Neural progenitor cell (in vitro differentiated cells): Measurements from ENCODE around the gene OR10G3. TPM values are rescaled to one million over a fixed set of nuclear protein-coding genes. Genes with fewer than 3 reads are reported as not detected.

ENCODE experiments used
- DNase-seq: peaks from one replicate; pipeline ENCODE4 v3.0.0-alpha.2; 2016; ENCODE audit warnings: low spot score
- H2AFZ ChIP-seq: fragments of 200-600 bp; sonication (generic); replicated peaks from 2 replicates; pipeline ENCODE4 v1.6.1; 2016; ENCODE audit warnings: antibody characterized with exemption
- H3F3A ChIP-seq: fragments of 200-600 bp; sonication (generic); 2 replicates; pipeline ENCODE4 v1.6.1; 2016; ENCODE audit warnings: antibody characterized with exemption, low read depth
- H3K27ac ChIP-seq: fragments of 200-600 bp; sonication (generic); 2 replicates; pipeline ENCODE4 v1.5.1; 2016; ENCODE audit warnings: mild to moderate bottlenecking
- H3K27me3 ChIP-seq: fragments of 200-600 bp; sonication (generic); 2 replicates; pipeline ENCODE4 v1.6.1; 2016; ENCODE audit warnings: mild to moderate bottlenecking, moderate library complexity
- H3K36me3 ChIP-seq: fragments of 200-600 bp; sonication (generic); 2 replicates; pipeline ENCODE4 v1.5.1; 2016
- H3K4me1 ChIP-seq: fragments of 200-600 bp; sonication (generic); 2 replicates; pipeline ENCODE4 v1.6.1; 2016; ENCODE audit warnings: mixed run types
- H3K4me2 ChIP-seq: fragments of 200-600 bp; sonication (generic); 2 replicates; pipeline ENCODE4 v1.6.1; 2016
- H3K4me3 ChIP-seq: fragments of 200-600 bp; sonication (generic); 2 replicates; pipeline ENCODE4 v1.5.1; 2016
- H3K79me2 ChIP-seq: fragments of 200-600 bp; sonication (generic); 2 replicates; pipeline ENCODE4 v1.6.1; 2016; ENCODE audit warnings: low read depth
- H3K9ac ChIP-seq: fragments of 200-600 bp; sonication (generic); 2 replicates; pipeline ENCODE4 v1.6.1; 2016
- H3K9me3 ChIP-seq: fragments of 200-600 bp; sonication (generic); 2 replicates; pipeline ENCODE4 v1.5.1; 2016; ENCODE audit warnings: low read depth
- H4K20me1 ChIP-seq: fragments of 200-600 bp; sonication (generic); 2 replicates; pipeline ENCODE4 v1.6.1; 2016; ENCODE audit warnings: low read depth
- H3K27ac Mint-ChIP-seq: 3 replicates; pipeline ENCODE4 v1.8.0; 2021; ENCODE audit warnings: mixed read lengths
- H3K27me3 Mint-ChIP-seq: 2 replicates; pipeline ENCODE4 v1.8.0; 2022; ENCODE audit warnings: low read depth, mild to moderate bottlenecking, inconsistent platforms, moderate library complexity, mixed read lengths; ENCODE audit not compliant: insufficient read depth
- H3K36me3 Mint-ChIP-seq: 3 replicates; pipeline ENCODE4 v1.8.0; 2021; ENCODE audit warnings: mixed read lengths
- H3K4me1 Mint-ChIP-seq: 3 replicates; pipeline ENCODE4 v1.8.0; 2021; ENCODE audit warnings: mixed read lengths
- H3K4me3 Mint-ChIP-seq: 3 replicates; pipeline ENCODE4 v1.8.0; 2021; ENCODE audit warnings: mild to moderate bottlenecking, moderate library complexity, mixed read lengths
- H3K9me3 Mint-ChIP-seq: 3 replicates; pipeline ENCODE4 v1.8.0; 2020; ENCODE audit warnings: mixed read lengths
- CTCF ChIP-seq: fragments of 200-600 bp; sonication (generic); IDR thresholded peaks from 2 replicates; pipeline ENCODE4 v1.5.1; 2017; ENCODE audit warnings: antibody characterized with exemption, mild to moderate bottlenecking
- EZH2 ChIP-seq: fragments of 200-600 bp; sonication (generic); IDR thresholded peaks from 2 replicates; pipeline ENCODE4 v1.6.1; 2017; ENCODE audit warnings: antibody characterized with exemption, mild to moderate bottlenecking, moderate library complexity
- EZH2phosphoT487 ChIP-seq: fragments of 200-600 bp; sonication (generic); IDR thresholded peaks from 2 replicates; pipeline ENCODE4 v1.6.1; 2017; ENCODE audit warnings: antibody characterized with exemption
- total RNA-seq: library from RNA; depleted of rRNA; stranded (reverse); fragments of >200 nt; gene quantifications from 2 replicates; pipeline ENCODE4 v1.2.3, GENCODE V29; 2015; ENCODE audit warnings: low replicate concordance

The OR10G3 gene, protein sequence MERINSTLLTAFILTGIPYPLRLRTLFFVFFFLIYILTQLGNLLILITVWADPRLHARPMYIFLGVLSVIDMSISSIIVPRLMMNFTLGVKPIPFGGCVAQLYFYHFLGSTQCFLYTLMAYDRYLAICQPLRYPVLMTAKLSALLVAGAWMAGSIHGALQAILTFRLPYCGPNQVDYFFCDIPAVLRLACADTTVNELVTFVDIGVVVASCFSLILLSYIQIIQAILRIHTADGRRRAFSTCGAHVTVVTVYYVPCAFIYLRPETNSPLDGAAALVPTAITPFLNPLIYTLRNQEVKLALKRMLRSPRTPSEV
- not detected in 2 replicates for total RNA-seq

- no peak for DNase-seq
- no peaks in the 10 kb centered on the region for H3K9me3 Mint-ChIP-seq
- Histone ChIP-seq H3K27ac (no peak within 1 kb of the TSS), H3K4me2 (no peak within 1 kb of the TSS), H3K36me3 (no peaks in the 10 kb centered on the region), H3K4me1 (no peaks in the 10 kb centered on the region), H3K79me2 (no peaks in the 10 kb centered on the region), H3K9me3 (no peaks in the 10 kb centered on the region), H2AFZ (peak within 1 kb of the TSS; percentile 24), H3K9ac (no peak within 1 kb of the TSS), H3K4me3 (no peak within 1 kb of the TSS), H3F3A (no peaks in the 10 kb centered on the region), H4K20me1 (no peaks in the 10 kb centered on the region), H3K27me3 (no peaks in the 10 kb centered on the region)
- H3K4me1 Mint-ChIP-seq: no peaks in the 10 kb centered on the region
- H3K27me3 Mint-ChIP-seq: no peaks in the 10 kb centered on the region
- H3K4me3 Mint-ChIP-seq: no peak within 1 kb of the TSS
- no peak within 1 kb of the TSS for H3K27ac Mint-ChIP-seq
- TF ChIP-seq CTCF: no peak
- TF ChIP-seq EZH2: no peak
- TF ChIP-seq EZH2phosphoT487: no peak
- no peaks in the 10 kb centered on the region for H3K36me3 Mint-ChIP-seq
These were observed at the start of gene OR10G3 for GRCh38 chr14:21579976-21580375. Gene OR10G3 (minus strand): TSS chr14:21580076. CDS start chr14:21570744, 9,332 bp downstream.

DNA sequence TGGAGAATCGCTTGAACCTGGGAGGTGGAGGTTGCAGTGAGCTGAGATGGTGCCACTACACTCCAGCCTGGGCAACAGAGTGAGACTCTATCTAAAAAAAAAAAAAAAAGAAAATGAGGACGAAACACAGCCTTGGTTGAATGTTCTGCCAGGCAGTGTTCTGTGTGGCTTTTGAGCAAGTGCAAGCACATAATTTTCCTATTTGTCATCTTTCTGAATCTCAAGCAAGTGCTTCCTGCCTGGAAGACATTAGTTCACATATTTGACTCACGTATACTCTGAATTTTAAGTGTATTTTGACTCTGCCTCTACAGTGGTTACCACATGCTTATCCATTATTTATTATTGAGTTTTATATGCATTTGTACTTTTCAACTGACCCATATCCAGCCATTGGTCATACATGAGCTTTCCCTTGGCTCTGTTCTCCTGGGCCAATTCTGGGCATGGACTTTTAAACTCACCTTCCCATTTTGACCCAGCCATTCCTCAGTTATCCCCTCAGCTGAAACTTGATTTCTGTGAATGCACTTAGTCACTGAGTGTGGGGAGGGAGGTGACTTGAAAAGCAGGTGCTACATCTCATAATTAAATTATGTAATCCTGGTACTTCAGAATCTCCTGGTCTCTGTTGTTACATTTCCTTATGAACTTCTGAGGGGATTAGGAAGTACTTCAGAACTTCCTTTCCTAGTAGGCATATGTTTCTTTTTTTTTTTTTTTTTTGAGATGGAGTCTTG lies 46.8 kb upstream of the OR10G3 start:
- H3K36me3 Mint-ChIP-seq: no peaks in the 10 kb centered on the region
- Histone ChIP-seq H3K9ac (no peak overlapping the region), H3K36me3 (no peaks in the 10 kb centered on the region), H3K9me3 (no peaks in the 10 kb centered on the region), H4K20me1 (no peaks in the 10 kb centered on the region), H2AFZ (no peak overlapping the region), H3K79me2 (no peaks in the 10 kb centered on the region), H3K4me1 (no peaks in the 10 kb centered on the region), H3F3A (no peaks in the 10 kb centered on the region), H3K27ac (no peak overlapping the region), H3K27me3 (no peaks in the 10 kb centered on the region), H3K4me3 (no peak overlapping the region), H3K4me2 (no peak overlapping the region)
- no peak overlapping the region for H3K27ac Mint-ChIP-seq
- no peaks in the 10 kb centered on the region for H3K27me3 Mint-ChIP-seq
- no peak for DNase-seq
- H3K4me3 Mint-ChIP-seq: no peak overlapping the region
- TF ChIP-seq EZH2phosphoT487: no peak
- TF ChIP-seq CTCF: no peak
- no peak for TF ChIP-seq EZH2
- no peaks in the 10 kb centered on the region for H3K4me1 Mint-ChIP-seq
- no peaks in the 10 kb centered on the region for H3K9me3 Mint-ChIP-seq

DNA sequence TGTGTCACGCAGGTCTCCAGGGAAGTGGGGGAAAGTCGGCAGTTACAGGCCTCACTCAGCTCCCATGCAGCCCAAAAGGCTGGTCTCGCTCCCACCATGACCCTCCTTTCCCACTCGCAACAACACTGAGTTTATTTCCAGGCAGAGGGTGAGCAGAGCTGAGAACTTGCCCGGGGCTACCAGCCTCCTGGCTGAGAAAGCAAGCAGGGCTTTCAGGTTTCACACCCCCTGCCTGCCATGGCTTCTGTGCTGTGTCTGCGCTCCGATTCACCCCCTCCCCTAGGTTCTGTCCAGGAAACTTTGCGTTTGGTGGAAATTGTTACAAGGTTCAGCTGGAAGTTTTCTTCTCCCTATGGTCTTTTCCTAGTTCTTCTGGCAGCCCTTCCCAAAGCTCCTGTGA lies 37.7 kb upstream of the OR10G3 start:
- H3K4me1 ChIP-seq: no peaks in the 10 kb centered on the region
- no peak overlapping the region for H3K27ac Mint-ChIP-seq
- H3K4me1 Mint-ChIP-seq: no peaks in the 10 kb centered on the region
- H3K9me3 Mint-ChIP-seq: no peaks in the 10 kb centered on the region
- no peak overlapping the region for H3K27ac ChIP-seq
- H3F3A ChIP-seq: no peaks in the 10 kb centered on the region
- H3K4me2 ChIP-seq: no peak overlapping the region
- no peaks in the 10 kb centered on the region for H4K20me1 ChIP-seq
- H3K9ac ChIP-seq: no peak overlapping the region
- TF ChIP-seq EZH2phosphoT487: no peak
- TF ChIP-seq EZH2: no peak
- TF ChIP-seq CTCF: no peak
- no peak for DNase-seq
- H3K36me3 Mint-ChIP-seq: no peaks in the 10 kb centered on the region
- no peaks in the 10 kb centered on the region for H3K9me3 ChIP-seq
- no peaks in the 10 kb centered on the region for H3K36me3 ChIP-seq
- no peak overlapping the region for H3K4me3 Mint-ChIP-seq
- no peaks in the 10 kb centered on the region for H3K27me3 ChIP-seq
- no peaks in the 10 kb centered on the region for H3K79me2 ChIP-seq
- H3K4me3 ChIP-seq: no peak overlapping the region
- peaks cover 2% of the 10 kb centered on the region for H3K27me3 Mint-ChIP-seq
- peak overlapping the region; percentile 92 for H2AFZ ChIP-seq
